Gastrocnemius medialis (tissue), 4 donors: ENCODE results near the gene OCA2.

ENCODE experiments used
- CTCF ChIP-seq, 5 experiments: fragments of 450-650 bp in 3 of 5; fragments of 200-600 bp in 2 of 5; sonication (generic) in 2 of 5; IDR thresholded peaks in 4 of 5; conservative IDR thresholded peaks in 1 of 5; 1 replicate in 4 of 5; 2 replicates in 1 of 5; pipeline ENCODE4 v1.5.1; 2016 to 2019; ENCODE audit warnings: antibody characterized with exemption in 5 of 5, mild to moderate bottlenecking in 3 of 5, moderate library complexity in 3 of 5
- POLR2A ChIP-seq, 2 donors: fragments of 450-650 bp; IDR thresholded peaks; one replicate each; pipeline ENCODE4 v1.6.1; 2017; ENCODE audit warnings: antibody characterized with exemption in 2 of 2, mild to moderate bottlenecking in 2 of 2, moderate library complexity in 2 of 2

- TF ChIP-seq CTCF (IDR thresholded peaks at IDR 0.05 in 4 of 5, conservative IDR thresholded peaks at IDR 0.05 in 1 of 5) (no peak), POLR2A (IDR thresholded peaks at IDR 0.05) (no peak)
These were observed 13.5 kb downstream of the OCA2 start for GRCh38 chr15:28085489-28086174.
